H1 (cell line): ENCODE results near the gene SCN2B.

Experiments used
- RAD21 ChIP-seq, 2 experiments: IDR thresholded peaks in 1 of 2; conservative IDR thresholded peaks in 1 of 2; 2 replicates each; pipeline ENCODE4 v1.6.1; 2011; ENCODE audit warnings: low read depth in 2 of 2, low read length in 2 of 2, improper control_type of control experiment in 1 of 2, inconsistent platforms in 1 of 2, mild to moderate bottlenecking in 1 of 2, moderate library complexity in 1 of 2
- SIN3A ChIP-seq, 2 experiments: IDR thresholded peaks in 1 of 2; conservative IDR thresholded peaks in 1 of 2; 2 replicates each; pipeline ENCODE4 v1.6.1; 2011 to 2012; ENCODE audit warnings: low read length in 2 of 2, improper control_type of control experiment in 1 of 2, low read depth in 1 of 2, mild to moderate bottlenecking in 1 of 2

- TF ChIP-seq SIN3A (conservative IDR thresholded peaks at IDR 0.05 in 1 of 2, IDR thresholded peaks at IDR 0.05 in 1 of 2; ENCODE audit: low read depth in 1 of 2, low read length in 2 of 2) (no peak), RAD21 (IDR thresholded peaks at IDR 0.05 in 1 of 2, conservative IDR thresholded peaks at IDR 0.05 in 1 of 2; ENCODE audit: low read depth in 2 of 2, low read length in 2 of 2) (no peak)
These were observed 28.9 kb downstream of the SCN2B start for GRCh38 chr11:118147502-118147901.
